ENCODE data around the gene SGCD.
"Not testable (repeated sequence)": the region's sequence is repeated elsewhere in the genome, so short reads cannot be mapped to it uniquely, and the experiment has no call there.

Gene SGCD

DNA sequence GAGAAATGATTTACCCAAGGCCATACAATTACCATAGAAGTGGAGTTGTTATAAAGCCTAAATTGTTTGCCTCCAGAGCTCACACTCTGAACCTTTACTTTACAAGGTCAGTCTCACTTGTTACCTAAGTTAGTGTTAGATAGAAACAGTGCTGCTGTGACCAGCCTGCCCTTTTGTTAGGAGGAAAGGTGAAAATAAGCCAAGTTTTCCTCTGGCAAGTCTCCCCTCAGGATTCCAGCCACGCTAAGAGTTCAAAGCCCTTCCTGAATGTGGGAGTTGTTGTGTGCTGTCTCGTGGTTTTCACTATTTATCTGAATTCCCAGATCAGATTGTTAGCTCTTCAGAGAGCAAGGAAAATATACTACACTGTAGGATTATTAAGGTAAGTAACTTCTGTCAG is 260.0 kb downstream of the SGCD start:
- no peaks in the 10 kb centered on the region for H3K27me3 ChIP-seq (ENCODE audit: control insufficient read depth, insufficient read depth, low read length)
- no peaks in the 10 kb centered on the region for H3K9me3 ChIP-seq (ENCODE audit: control insufficient read depth, low read depth, low read length)
- H3K4me1 ChIP-seq (ENCODE audit: control insufficient read depth, low read depth, low read length) = no peaks in the 10 kb centered on the region
- no peak overlapping the region for H3K4me3 ChIP-seq (ENCODE audit: low read length)
- no peak overlapping the region for H3K9ac ChIP-seq (ENCODE audit: low read length)
- no peak overlapping the region for H3K27ac ChIP-seq (ENCODE audit: low read length)
- no peaks in the 10 kb centered on the region for H3K36me3 ChIP-seq (ENCODE audit: control insufficient read depth, low read depth, low read length)

DNA sequence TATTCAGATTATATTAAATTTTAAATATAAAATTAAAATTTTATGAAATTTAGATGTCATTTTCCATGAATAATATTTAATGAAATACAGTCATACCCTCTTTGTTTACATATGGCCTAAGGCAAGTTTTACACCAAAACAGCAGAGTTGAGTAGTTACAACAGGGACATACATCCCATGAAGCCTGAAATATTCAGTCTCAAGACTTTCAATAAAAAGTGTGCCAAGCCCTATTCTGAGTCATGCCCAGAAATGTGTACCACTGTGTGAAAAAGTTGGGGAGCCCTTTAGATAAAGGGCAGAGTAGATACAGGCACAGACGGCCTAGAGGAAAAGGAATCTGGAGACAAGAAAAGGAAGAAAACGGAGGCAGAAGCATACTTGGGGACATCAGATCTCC is 261.3 kb downstream of the SGCD start:
- Histone ChIP-seq H3K9ac (ENCODE audit: low read length) (no peak overlapping the region), H3K4me3 (ENCODE audit: low read length) (no peak overlapping the region), H3K27ac (ENCODE audit: low read length) (no peak overlapping the region), H3K27me3 (ENCODE audit: control insufficient read depth, insufficient read depth, low read length) (no peaks in the 10 kb centered on the region), H3K4me1 (ENCODE audit: control insufficient read depth, low read depth, low read length) (no peaks in the 10 kb centered on the region), H3K36me3 (ENCODE audit: control insufficient read depth, low read depth, low read length) (no peaks in the 10 kb centered on the region), H3K9me3 (ENCODE audit: control insufficient read depth, low read depth, low read length) (no peaks in the 10 kb centered on the region)

DNA sequence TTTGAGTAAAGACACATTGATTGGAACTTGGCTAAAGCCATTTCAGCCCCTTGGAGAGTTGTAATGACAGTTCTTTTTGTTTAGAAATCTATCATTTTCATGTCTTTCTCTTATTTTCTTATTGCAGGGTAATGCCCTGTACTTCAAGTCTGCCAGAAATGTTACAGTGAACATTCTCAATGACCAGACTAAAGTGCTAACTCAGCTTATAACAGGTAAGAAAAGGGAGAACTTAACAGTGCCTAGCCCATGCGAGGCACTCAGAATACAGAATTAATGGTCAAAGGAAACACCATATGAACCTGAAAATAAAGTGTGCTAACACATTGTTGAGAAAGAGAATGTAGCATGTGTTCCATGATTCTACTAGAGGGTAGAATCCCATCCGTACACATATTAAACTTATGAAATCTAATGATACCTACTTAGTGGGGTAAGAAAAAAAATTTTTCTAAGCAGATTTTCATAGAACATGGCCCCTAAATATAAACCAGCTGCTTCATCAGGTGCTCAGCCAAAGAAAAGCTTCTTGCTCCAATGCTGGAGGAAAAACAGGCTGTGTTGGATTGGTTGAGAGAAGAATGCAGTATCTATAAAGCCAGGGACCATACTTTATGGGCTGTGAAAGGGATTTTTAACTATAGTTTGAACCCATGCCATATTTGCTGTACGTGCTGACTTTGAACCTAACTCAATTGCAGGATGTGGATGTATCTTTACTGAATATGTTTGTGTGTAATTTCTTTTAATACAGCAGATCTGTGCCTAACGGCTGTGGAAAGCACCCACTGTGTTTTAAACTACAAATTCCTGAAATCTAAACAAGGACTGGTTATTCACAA is 262.4 kb downstream of the SGCD start:
- Histone ChIP-seq H3K36me3 (ENCODE audit: control insufficient read depth, low read depth, low read length) (no peaks in the 10 kb centered on the region), H3K4me3 (ENCODE audit: low read length) (no peak overlapping the region), H3K27ac (ENCODE audit: low read length) (no peak overlapping the region), H3K9ac (ENCODE audit: low read length) (no peak overlapping the region), H3K9me3 (ENCODE audit: control insufficient read depth, low read depth, low read length) (no peaks in the 10 kb centered on the region), H3K4me1 (ENCODE audit: control insufficient read depth, low read depth, low read length) (no peaks in the 10 kb centered on the region), H3K27me3 (ENCODE audit: control insufficient read depth, insufficient read depth, low read length) (no peaks in the 10 kb centered on the region)

DNA sequence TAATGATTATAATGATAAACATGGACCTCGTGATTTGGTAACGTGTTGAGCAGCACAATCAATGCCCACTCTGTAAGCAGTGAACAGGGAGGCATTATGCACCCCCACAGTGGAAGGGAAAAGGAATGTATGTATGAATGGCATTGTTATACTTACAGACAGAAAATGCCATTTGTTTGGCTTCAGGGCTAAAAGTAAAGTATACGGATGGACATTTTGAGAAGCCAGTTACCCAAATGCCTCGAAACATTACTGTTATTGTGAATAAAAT is 262.9 kb downstream of the SGCD start:
- Histone ChIP-seq H3K4me1 (ENCODE audit: control insufficient read depth, low read depth, low read length) (no peaks in the 10 kb centered on the region), H3K9me3 (ENCODE audit: control insufficient read depth, low read depth, low read length) (no peaks in the 10 kb centered on the region), H3K4me3 (ENCODE audit: low read length) (no peak overlapping the region), H3K27me3 (ENCODE audit: control insufficient read depth, insufficient read depth, low read length) (no peaks in the 10 kb centered on the region), H3K9ac (ENCODE audit: low read length) (no peak overlapping the region), H3K36me3 (ENCODE audit: control insufficient read depth, low read depth, low read length) (no peaks in the 10 kb centered on the region), H3K27ac (ENCODE audit: low read length) (no peak overlapping the region)

DNA sequence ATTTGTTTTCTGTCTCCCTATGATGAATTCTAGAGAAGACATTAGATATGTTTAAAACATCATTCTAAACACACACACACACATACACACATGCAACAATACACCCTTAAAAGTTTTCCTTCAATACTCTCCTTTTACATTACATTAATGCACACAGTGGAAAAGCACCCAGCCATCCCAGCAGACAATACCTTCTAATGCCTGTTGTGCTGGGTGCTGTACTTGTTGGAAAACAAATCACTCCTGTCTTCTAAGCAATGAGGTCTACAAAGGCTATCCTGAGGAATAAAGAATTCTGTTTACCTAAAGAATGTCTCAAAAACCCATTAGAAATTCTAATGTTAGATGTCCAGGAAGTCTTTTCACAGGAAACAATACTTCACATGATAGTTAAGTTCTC is 264.0 kb downstream of the SGCD start:
- no peak overlapping the region for H3K27ac ChIP-seq (ENCODE audit: low read length)
- H3K36me3 ChIP-seq (ENCODE audit: control insufficient read depth, low read depth, low read length) = no peaks in the 10 kb centered on the region
- H3K4me3 ChIP-seq (ENCODE audit: low read length) = no peak overlapping the region
- no peaks in the 10 kb centered on the region for H3K4me1 ChIP-seq (ENCODE audit: control insufficient read depth, low read depth, low read length)
- no peaks in the 10 kb centered on the region for H3K9me3 ChIP-seq (ENCODE audit: control insufficient read depth, low read depth, low read length)
- no peak overlapping the region for H3K9ac ChIP-seq (ENCODE audit: low read length)
- H3K27me3 ChIP-seq (ENCODE audit: control insufficient read depth, insufficient read depth, low read length) = no peaks in the 10 kb centered on the region

DNA sequence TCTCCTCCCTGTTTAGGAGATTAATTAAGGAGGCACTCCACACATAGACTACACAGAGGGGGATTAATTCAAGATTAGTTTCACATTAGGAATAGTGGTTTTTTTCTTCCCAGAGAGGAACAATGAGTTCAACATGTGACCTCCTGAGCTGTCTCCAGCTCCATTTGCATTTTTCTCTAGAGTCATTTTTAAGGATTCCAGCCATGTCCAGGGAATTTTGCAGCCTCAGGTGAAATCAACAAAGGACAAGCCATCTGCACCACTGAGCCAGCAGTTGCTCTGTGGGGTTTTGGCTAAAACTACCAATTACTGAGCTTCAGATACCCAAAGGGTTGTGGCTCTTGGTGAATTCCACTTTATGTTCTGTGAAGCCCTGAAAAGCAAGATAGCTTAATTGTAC is 264.7 kb downstream of the SGCD start:
- H3K4me3 ChIP-seq (ENCODE audit: low read length) = no peak overlapping the region
- H3K27ac ChIP-seq (ENCODE audit: low read length) = no peak overlapping the region
- H3K9ac ChIP-seq (ENCODE audit: low read length) = no peak overlapping the region
- no peaks in the 10 kb centered on the region for H3K4me1 ChIP-seq (ENCODE audit: control insufficient read depth, low read depth, low read length)
- no peaks in the 10 kb centered on the region for H3K9me3 ChIP-seq (ENCODE audit: control insufficient read depth, low read depth, low read length)
- H3K36me3 ChIP-seq (ENCODE audit: control insufficient read depth, low read depth, low read length) = no peaks in the 10 kb centered on the region
- no peaks in the 10 kb centered on the region for H3K27me3 ChIP-seq (ENCODE audit: control insufficient read depth, insufficient read depth, low read length)

DNA sequence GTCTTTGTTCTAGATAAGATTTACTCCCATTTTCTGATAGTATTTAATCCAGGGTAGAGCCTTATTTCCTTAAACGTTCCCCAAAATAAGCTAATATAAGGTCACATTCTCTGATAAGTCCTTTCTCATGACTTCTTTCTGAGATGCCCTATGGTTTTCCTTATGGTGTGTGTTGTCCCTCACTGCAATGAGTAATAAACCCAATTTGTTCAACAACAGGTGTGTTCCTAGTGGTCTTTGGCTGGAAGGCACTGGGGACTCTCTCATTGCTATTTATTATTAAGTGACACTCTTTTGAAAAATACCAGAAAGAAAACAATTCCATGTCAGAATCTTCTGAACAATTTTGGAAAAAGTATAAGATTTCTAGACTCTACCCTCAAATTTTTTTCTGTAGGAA is 266.6 kb downstream of the SGCD start:
- Histone ChIP-seq H3K4me1 (ENCODE audit: control insufficient read depth, low read depth, low read length) (no peaks in the 10 kb centered on the region), H3K27me3 (ENCODE audit: control insufficient read depth, insufficient read depth, low read length) (no peaks in the 10 kb centered on the region), H3K27ac (ENCODE audit: low read length) (no peak overlapping the region), H3K36me3 (ENCODE audit: control insufficient read depth, low read depth, low read length) (no peaks in the 10 kb centered on the region), H3K9ac (ENCODE audit: low read length) (no peak overlapping the region), H3K9me3 (ENCODE audit: control insufficient read depth, low read depth, low read length) (no peaks in the 10 kb centered on the region), H3K4me3 (ENCODE audit: low read length) (no peak overlapping the region)

DNA sequence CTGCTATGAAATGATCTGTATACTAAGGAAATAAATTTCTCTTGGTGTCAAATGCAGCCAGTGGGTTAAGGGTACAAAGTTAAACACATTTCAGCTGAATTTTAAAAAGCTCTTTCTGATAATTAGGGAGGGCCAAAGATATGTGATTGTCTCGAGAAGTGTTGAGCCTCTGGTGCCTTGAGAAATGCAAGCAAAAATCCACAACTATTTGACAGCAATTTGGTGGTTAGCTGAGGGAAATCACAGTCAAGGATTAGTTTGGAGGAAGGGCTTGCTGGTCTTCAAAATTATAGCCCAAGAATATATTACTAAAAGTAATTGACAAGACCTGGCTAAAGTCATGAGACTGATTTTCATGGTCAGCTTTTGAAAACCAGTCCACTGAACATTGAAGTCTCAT is 267.4 kb downstream of the SGCD start:
- Histone ChIP-seq H3K27me3 (ENCODE audit: control insufficient read depth, insufficient read depth, low read length) (no peaks in the 10 kb centered on the region), H3K4me1 (ENCODE audit: control insufficient read depth, low read depth, low read length) (no peaks in the 10 kb centered on the region), H3K36me3 (ENCODE audit: control insufficient read depth, low read depth, low read length) (no peaks in the 10 kb centered on the region), H3K27ac (ENCODE audit: low read length) (no peak overlapping the region), H3K9ac (ENCODE audit: low read length) (no peak overlapping the region), H3K9me3 (ENCODE audit: control insufficient read depth, low read depth, low read length) (no peaks in the 10 kb centered on the region), H3K4me3 (ENCODE audit: low read length) (no peak overlapping the region)

DNA sequence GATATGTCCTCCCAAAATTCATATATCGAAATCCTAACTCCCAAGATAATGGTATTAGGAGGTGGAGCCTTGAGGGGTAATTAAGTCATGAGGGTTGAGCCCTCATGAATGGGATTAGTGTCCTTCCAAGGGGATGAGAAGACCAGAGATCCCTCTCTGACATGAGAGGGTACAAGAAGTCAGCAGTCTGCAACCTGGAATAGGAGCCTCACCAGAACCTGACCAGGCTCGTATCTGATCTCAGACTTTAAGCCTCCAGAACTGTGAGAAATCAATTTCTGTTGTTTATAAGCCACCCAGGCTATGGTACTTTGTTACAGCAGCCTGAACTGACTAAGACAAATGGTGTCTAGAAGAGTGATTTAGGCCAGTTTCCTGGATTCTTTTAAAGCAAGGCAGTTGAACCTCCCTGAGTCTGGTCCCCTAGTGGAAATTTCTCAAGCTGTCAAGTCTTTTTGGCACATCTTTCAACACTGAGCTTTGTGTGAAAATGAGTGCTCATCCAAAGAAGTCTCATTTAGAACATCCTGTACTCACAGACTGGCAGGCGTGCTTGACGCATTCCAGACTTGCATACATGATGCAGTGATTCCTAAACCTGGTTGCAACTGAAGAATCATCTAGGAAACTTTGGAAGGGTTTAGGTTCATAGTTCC is 268.3 kb downstream of the SGCD start:
- H3K4me3 ChIP-seq (ENCODE audit: low read length) = no peak overlapping the region

DNA sequence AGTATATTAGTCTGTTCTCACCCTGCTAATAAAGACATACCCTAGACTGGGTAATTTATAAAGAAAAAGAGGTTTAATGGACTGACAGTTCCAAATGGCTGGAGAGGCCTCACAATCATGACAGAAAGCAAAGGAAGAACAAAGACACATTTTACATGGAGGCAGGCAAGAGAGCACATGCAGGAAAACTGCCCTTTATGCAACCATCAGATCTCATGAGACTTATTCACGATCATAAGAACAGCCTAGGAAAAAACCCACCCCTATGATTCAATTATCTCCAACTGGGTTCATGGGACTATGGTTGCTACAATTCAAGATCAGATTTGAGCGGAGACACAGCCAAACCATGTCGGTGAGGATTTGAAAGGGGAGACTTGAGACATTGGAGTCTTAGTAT is 270.3 kb downstream of the SGCD start:
- H3K4me3 ChIP-seq (ENCODE audit: low read length) = no peak overlapping the region
- no peak overlapping the region for H3K27ac ChIP-seq (ENCODE audit: low read length)
- H3K9ac ChIP-seq (ENCODE audit: low read length) = no peak overlapping the region
- H3K4me1 ChIP-seq (ENCODE audit: control insufficient read depth, low read depth, low read length) = no peaks in the 10 kb centered on the region
- H3K9me3 ChIP-seq (ENCODE audit: control insufficient read depth, low read depth, low read length) = no peaks in the 10 kb centered on the region
- H3K27me3 ChIP-seq (ENCODE audit: control insufficient read depth, insufficient read depth, low read length) = no peaks in the 10 kb centered on the region
- no peaks in the 10 kb centered on the region for H3K36me3 ChIP-seq (ENCODE audit: control insufficient read depth, low read depth, low read length)

More for the DNA sequence above, 268.3 kb downstream of the SGCD start:
- no peaks in the 10 kb centered on the region for H3K9me3 ChIP-seq (ENCODE audit: control insufficient read depth, low read depth, low read length)
- H3K27me3 ChIP-seq (ENCODE audit: control insufficient read depth, insufficient read depth, low read length) = no peaks in the 10 kb centered on the region
- no peak overlapping the region for H3K27ac ChIP-seq (ENCODE audit: low read length)
- no peaks in the 10 kb centered on the region for H3K4me1 ChIP-seq (ENCODE audit: control insufficient read depth, low read depth, low read length)
- no peak overlapping the region for H3K9ac ChIP-seq (ENCODE audit: low read length)
- no peaks in the 10 kb centered on the region for H3K36me3 ChIP-seq (ENCODE audit: control insufficient read depth, low read depth, low read length)

DNA sequence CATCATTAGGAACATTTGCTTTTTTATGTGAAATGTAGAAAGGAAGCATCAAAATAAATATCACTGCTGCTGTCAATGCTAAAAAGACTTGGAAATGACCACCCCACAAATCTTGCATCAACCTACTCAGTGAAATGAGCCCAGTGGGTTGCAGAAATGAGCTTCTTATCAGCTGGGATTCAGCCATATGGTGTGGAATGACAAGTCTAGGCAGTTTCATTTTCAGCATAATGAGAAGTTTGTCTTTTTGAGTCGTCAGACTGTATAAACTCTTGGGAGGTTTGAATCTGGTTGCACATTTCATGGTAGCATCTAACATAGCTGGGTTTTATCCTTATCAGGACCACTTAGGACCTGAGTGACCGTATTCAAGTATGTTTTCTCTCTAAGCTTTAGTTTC is 272.0 kb downstream of the SGCD start:
- H3K27me3 ChIP-seq (ENCODE audit: control insufficient read depth, insufficient read depth, low read length) = no peaks in the 10 kb centered on the region

DNA sequence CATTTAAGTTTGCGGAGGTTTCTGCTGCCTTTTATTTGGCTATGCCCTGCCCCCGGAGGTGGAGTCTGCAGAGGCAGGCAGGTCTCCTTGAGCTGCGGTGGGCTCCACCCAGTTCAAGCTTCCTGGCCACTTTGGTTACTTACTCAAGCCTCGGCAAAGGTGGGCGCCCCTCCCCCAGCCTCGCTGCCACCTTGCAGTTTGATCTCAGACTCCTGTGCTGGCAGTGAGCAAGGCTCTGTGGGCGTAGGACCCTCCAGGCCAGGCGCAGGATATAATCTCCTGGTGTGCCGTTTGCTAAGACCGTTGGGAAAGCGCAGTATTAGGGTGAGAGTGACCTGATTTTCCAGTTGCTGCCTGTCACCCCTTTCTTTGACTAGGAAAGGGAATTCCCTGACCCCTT is 283.6 kb downstream of the SGCD start:
- H3K27ac ChIP-seq (ENCODE audit: low read length); H3K27me3 ChIP-seq (ENCODE audit: control insufficient read depth, insufficient read depth, low read length); H3K4me1 ChIP-seq (ENCODE audit: control insufficient read depth, low read depth, low read length); H3K9ac ChIP-seq (ENCODE audit: low read length); H3K4me3 ChIP-seq (ENCODE audit: low read length); H3K36me3 ChIP-seq (ENCODE audit: control insufficient read depth, low read depth, low read length); H3K9me3 ChIP-seq (ENCODE audit: control insufficient read depth, low read depth, low read length): not testable (repeated sequence)

More for the DNA sequence above, 272.0 kb downstream of the SGCD start:
- no peaks in the 10 kb centered on the region for H3K9me3 ChIP-seq (ENCODE audit: control insufficient read depth, low read depth, low read length)
- H3K27ac ChIP-seq (ENCODE audit: low read length) = no peak overlapping the region
- no peaks in the 10 kb centered on the region for H3K36me3 ChIP-seq (ENCODE audit: control insufficient read depth, low read depth, low read length)
- no peaks in the 10 kb centered on the region for H3K4me1 ChIP-seq (ENCODE audit: control insufficient read depth, low read depth, low read length)
- no peak overlapping the region for H3K4me3 ChIP-seq (ENCODE audit: low read length)
- no peak overlapping the region for H3K9ac ChIP-seq (ENCODE audit: low read length)
